Lung (tissue), 12 donors: ENCODE measurements around the gene QKI. TPM values are rescaled to one million over a fixed set of nuclear protein-coding genes. Genes with fewer than 3 reads are reported as not detected.

Experiments used
- ATAC-seq: fragments of 200-7000 bp; cut with Tn5 transposase; one replicate; pipeline ENCODE4 v1.9.1; 2020; ENCODE audit warnings: moderate number of reproducible peaks; ENCODE audit not compliant: insufficient read depth, low FRiP score
- DNase-seq, 3 donors: peaks; one replicate each; pipeline ENCODE4 v3.0.0-alpha.2; 2013 to 2017
- H3K27ac ChIP-seq, 2 donors: one replicate each; pipeline ENCODE4 v1.5.1; 2013; ENCODE audit warnings: mild to moderate bottlenecking in 2 of 2, moderate library complexity in 2 of 2, control low read depth in 1 of 2, inconsistent platforms in 1 of 2, low read depth in 1 of 2, low read length in 1 of 2
- H3K27me3 ChIP-seq, 3 donors: one replicate each; pipeline ENCODE4 v1.5.1; 2013; ENCODE audit warnings: low read length in 2 of 3; ENCODE audit not compliant: control insufficient read depth in 3 of 3, insufficient read depth in 3 of 3
- H3K36me3 ChIP-seq, 4 donors: one replicate each; pipeline ENCODE4 v1.5.1; 2013; ENCODE audit warnings: low read length in 4 of 4, mild to moderate bottlenecking in 1 of 4, moderate library complexity in 1 of 4; ENCODE audit not compliant: control insufficient read depth in 4 of 4, insufficient read depth in 4 of 4
- H3K4me1 ChIP-seq, 5 donors: one replicate each; pipeline ENCODE4 v1.5.1; 2013; ENCODE audit warnings: low read length in 5 of 5, mild to moderate bottlenecking in 2 of 5, moderate library complexity in 1 of 5; ENCODE audit not compliant: control insufficient read depth in 5 of 5, insufficient read depth in 5 of 5
- H3K4me3 ChIP-seq: one replicate; pipeline ENCODE4 v1.5.1; 2013; ENCODE audit warnings: mild to moderate bottlenecking, control low read depth, moderate library complexity
- H3K9ac ChIP-seq, 2 donors: one replicate each; pipeline ENCODE4 v1.5.1; 2013; ENCODE audit warnings: low read length in 2 of 2, control low read depth in 1 of 2; ENCODE audit not compliant: insufficient read depth in 1 of 2
- H3K9me3 ChIP-seq, 4 donors: one replicate each; pipeline ENCODE4 v1.5.1; 2013; ENCODE audit warnings: low read length in 3 of 4, mild to moderate bottlenecking in 1 of 4, moderate library complexity in 1 of 4; ENCODE audit not compliant: control insufficient read depth in 4 of 4, insufficient read depth in 3 of 4
- CTCF ChIP-seq: IDR thresholded peaks from 2 replicates; pipeline ENCODE4 v1.5.1; 2012; ENCODE audit warnings: mild to moderate bottlenecking; ENCODE audit errors: control extremely low read depth, extremely low read depth
- WGBS, 2 donors: extraction: QIAGEN DNeasy Blood & Tissue Kit; methylation state at CpG; one replicate each; pipeline ENCODE4 v1.1.7; 2013; 5-methylcytosine and 5-hydroxymethylcytosine counted together
- polyA plus RNA-seq, 2 donors: library from polyadenylated mRNA; stranded (reverse); fragments of 200-250 nt; gene quantifications; one replicate each; pipeline ENCODE4 v1.2.1, GENCODE V29; 2013
- total RNA-seq, 2 donors: library from RNA; depleted of rRNA in 1 of 2; stranded (reverse); fragments of >200 nt in 1 of 2; gene quantifications; one replicate each; pipeline ENCODE4 v1.2.1, GENCODE V29; 2014 to 2021
- donor health status: control.
- donor health status: control.
- donor health status: Bipolar disorder and iron deficiency.
- donor health status: healthy.
- donor health status: DM: yes; HTN: yes; CAD: no.

The QKI gene
- total and polyA plus RNA-seq, 4 donors = 20.6 to 228 (median 114) TPM

- Histone ChIP-seq H3K9me3 (peaks cover 0 to 19% (median 2%) of the 10 kb centered on the region in 4 donors), H3K27me3 (no peaks in the 10 kb centered on the region), H3K9ac (no peak overlapping the region), H3K36me3 (peaks cover 0 to 32% (median 4%) of the 10 kb centered on the region in 4 donors), H3K27ac (no peak overlapping the region), H3K4me1 (peaks cover 0 to 15% (median 4%) of the 10 kb centered on the region in 5 donors), H3K4me3 (no peak overlapping the region)
- ATAC-seq (no peak), DNase-seq (no peak)
- TF ChIP-seq CTCF = no peak
- WGBS, 2 donors = 86 to 96% methylated on average over 8 of the region's 8 CpGs
Measured at GRCh38 chr6:163504984-163505640, 90.6 kb downstream of the QKI start.

GRCh38 chr6:163507965-163508364, 93.4 kb downstream of the QKI start:
- H3K4me1 ChIP-seq = peaks cover 0 to 7% (median 0%) of the 10 kb centered on the region in 5 donors
- H3K36me3 ChIP-seq = peaks cover 0 to 32% (median 4%) of the 10 kb centered on the region in 4 donors
- peaks cover 0 to 19% (median 2%) of the 10 kb centered on the region in 4 donors for H3K9me3 ChIP-seq
- DNase-seq (no peak), ATAC-seq (no peak)
- H3K4me3 ChIP-seq = no peak overlapping the region
- no peak overlapping the region for H3K9ac ChIP-seq
- no peaks in the 10 kb centered on the region for H3K27me3 ChIP-seq
- H3K27ac ChIP-seq = no peak overlapping the region
- 97 to 98% methylated on average over 1 of the region's 1 CpG for WGBS, 2 donors
- TF ChIP-seq CTCF = no peak

- Histone ChIP-seq H3K9me3 (peaks cover 0 to 4% (median 0%) of the 10 kb centered on the region in 4 donors), H3K4me3 (no peak overlapping the region), H3K4me1 (peaks cover 0 to 3% (median 0%) of the 10 kb centered on the region in 5 donors), H3K27ac (no peak overlapping the region), H3K9ac (no peak overlapping the region), H3K27me3 (no peaks in the 10 kb centered on the region), H3K36me3 (peaks cover 0 to 6% (median 1%) of the 10 kb centered on the region in 4 donors)
- no peak for DNase-seq
- no peak for ATAC-seq
- WGBS, 2 donors = 82 to 88% methylated on average over 4 of the region's 4 CpGs
- TF ChIP-seq CTCF = no peak
Measured at GRCh38 chr6:163513003-163513402, 98.5 kb downstream of the QKI start.
